Psoas muscle (tissue), 8 donors: ENCODE data around the gene RELT. TPM values are rescaled to one million over a fixed set of nuclear protein-coding genes. Genes with fewer than 3 reads are reported as not detected.

Source experiments
- ATAC-seq, 4 donors: fragments of 200-7000 bp; cut with Tn5 transposase; one replicate each; pipeline ENCODE4 v1.9.1; 2020; ENCODE audit warnings: moderate library complexity in 3 of 4, mild to moderate bottlenecking in 2 of 4
- DNase-seq, 2 donors: peaks; one replicate each; pipeline ENCODE4 v3.0.0-alpha.2; 2020
- H3K27ac ChIP-seq: fragments of 200-600 bp; one replicate; pipeline ENCODE4 v1.8.0; 2022
- H3K27me3 ChIP-seq, 3 donors: fragments of 200-600 bp in 1 of 3; one replicate each; pipeline versions ENCODE4 v1.6.1 to v1.8.0; 2013 to 2022; ENCODE audit warnings: low read length in 2 of 3, mild to moderate bottlenecking in 2 of 3, moderate library complexity in 1 of 3; ENCODE audit not compliant: insufficient read depth in 3 of 3
- H3K36me3 ChIP-seq, 2 donors: fragments of 200-600 bp in 1 of 2; one replicate each; pipeline versions ENCODE4 v1.6.1 to v1.8.0; 2013 to 2022; ENCODE audit warnings: low read depth in 1 of 2, mild to moderate bottlenecking in 1 of 2, moderate library complexity in 1 of 2; ENCODE audit not compliant: insufficient read depth in 1 of 2
- H3K4me1 ChIP-seq: fragments of 200-600 bp; one replicate; pipeline ENCODE4 v1.8.0; 2022
- H3K4me3 ChIP-seq: fragments of 200-600 bp; one replicate; pipeline ENCODE4 v1.8.0; 2022; ENCODE audit warnings: mild to moderate bottlenecking
- H3K9me3 ChIP-seq: fragments of 200-600 bp; one replicate; pipeline ENCODE4 v1.8.0; 2022
- WGBS, 3 donors: extraction: QIAGEN DNeasy Blood & Tissue Kit; methylation state at CpG; one replicate each; pipeline versions ENCODE4 v1.1.6 to v1.1.7; 2013; 5-methylcytosine and 5-hydroxymethylcytosine counted together
- intact Hi-C, 2 donors: fragments of 100-400 bp; cut with DNase I; formaldehyde crosslinking; loops; one replicate each; pipeline versions ENCODE4 v1.11.0 to v1.14.2; 2022
- polyA plus RNA-seq, 3 donors: library from polyadenylated mRNA; stranded (reverse); fragments of 200-250 nt; gene quantifications; one replicate each; pipeline ENCODE4 v1.2.3, GENCODE V29; 2013
- total RNA-seq, 4 donors: library from RNA; stranded (reverse); fragmentation: NEBNext Ultra II Directional in 2 of 4; extraction: Animal tissue kit (Norgen Biotek cat#: 25700) in 2 of 4; gene quantifications; one replicate each; pipeline versions ENCODE4 v1.2.1 to v1.2.4, GENCODE V29; 2021 to 2023
- TF ChIP-seq, protein P1 (sequence below): fragments of 200-600 bp; IDR thresholded peaks from one replicate; pipeline ENCODE4 v1.8.0; 2022; ENCODE audit warnings: antibody characterized with exemption
- donor health status: healthy with polysubstance abuse.
- donor health status: DM: no; HTN: no; CAD: no; lungs with moderate emphysema.
- donor health status: Bipolar disorder and iron deficiency.
- donor health status: healthy.
- donor health status: DM: yes; HTN: yes; CAD: no.
- donor health status: DM: no; HTN: no; CAD: no.
- donor health status: DM: no; HTN: no; CAD: no.
- donor health status: DM: yes; HTN: yes; CAD: no.

Gene RELT
- total and polyA plus RNA-seq, 7 donors = 4.9 to 33.0 (median 15.5) TPM

DNA sequence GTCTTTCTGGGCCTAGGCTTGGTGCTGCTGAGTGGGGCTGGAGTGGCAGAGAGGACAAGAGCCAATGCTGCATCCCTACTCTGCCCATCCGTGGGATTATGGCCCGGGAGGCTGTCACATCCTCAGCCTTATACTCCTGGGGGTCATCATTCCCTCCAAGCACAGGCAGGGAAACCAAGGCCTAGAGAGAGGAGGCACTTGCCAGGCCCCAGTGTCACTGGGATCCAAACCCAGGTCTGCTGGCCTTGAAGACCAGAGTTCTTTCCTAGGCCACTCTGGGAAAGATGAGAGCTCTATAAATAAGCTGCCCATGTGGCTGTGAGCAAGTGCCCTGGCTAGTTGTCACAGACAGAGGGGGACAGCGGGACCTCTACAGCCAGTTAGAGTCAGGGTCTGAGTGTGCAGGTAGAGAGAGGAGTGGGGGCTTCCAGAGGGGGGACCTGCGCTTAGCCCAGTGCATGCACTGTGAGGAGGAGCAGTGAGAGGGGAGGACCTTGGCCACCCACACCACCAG lies 4.8 kb downstream of the RELT start:
- peak; percentile 17 to 45 (median 30) for ATAC-seq
- peak overlapping the region; percentile 2 for H3K4me3 ChIP-seq
- H3K27me3 ChIP-seq = no peaks in the 10 kb centered on the region
- H3K27ac ChIP-seq = peak overlapping the region; percentile 97
- intact Hi-C loops = no loop called here
- H3K36me3 ChIP-seq = no peaks in the 10 kb centered on the region
- no peaks in the 10 kb centered on the region for H3K9me3 ChIP-seq
- TF ChIP-seq, protein P1, sequence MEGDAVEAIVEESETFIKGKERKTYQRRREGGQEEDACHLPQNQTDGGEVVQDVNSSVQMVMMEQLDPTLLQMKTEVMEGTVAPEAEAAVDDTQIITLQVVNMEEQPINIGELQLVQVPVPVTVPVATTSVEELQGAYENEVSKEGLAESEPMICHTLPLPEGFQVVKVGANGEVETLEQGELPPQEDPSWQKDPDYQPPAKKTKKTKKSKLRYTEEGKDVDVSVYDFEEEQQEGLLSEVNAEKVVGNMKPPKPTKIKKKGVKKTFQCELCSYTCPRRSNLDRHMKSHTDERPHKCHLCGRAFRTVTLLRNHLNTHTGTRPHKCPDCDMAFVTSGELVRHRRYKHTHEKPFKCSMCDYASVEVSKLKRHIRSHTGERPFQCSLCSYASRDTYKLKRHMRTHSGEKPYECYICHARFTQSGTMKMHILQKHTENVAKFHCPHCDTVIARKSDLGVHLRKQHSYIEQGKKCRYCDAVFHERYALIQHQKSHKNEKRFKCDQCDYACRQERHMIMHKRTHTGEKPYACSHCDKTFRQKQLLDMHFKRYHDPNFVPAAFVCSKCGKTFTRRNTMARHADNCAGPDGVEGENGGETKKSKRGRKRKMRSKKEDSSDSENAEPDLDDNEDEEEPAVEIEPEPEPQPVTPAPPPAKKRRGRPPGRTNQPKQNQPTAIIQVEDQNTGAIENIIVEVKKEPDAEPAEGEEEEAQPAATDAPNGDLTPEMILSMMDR = peak; percentile 11
- DNase-seq = no peak
- peaks cover 76% of the 10 kb centered on the region for H3K4me1 ChIP-seq
- 49 to 74% (median 60%) methylated on average over 4 of the region's 4 CpGs for WGBS, 3 donors

GRCh38 chr11:73381589-73381988 lies 5.4 kb downstream of the RELT start:
- peaks cover 83% of the 10 kb centered on the region for H3K4me1 ChIP-seq
- DNase-seq = peak in 1 of 2 donors; percentile 65
- H3K9me3 ChIP-seq = no peaks in the 10 kb centered on the region
- peak; percentile 18 to 56 (median 54) for ATAC-seq
- TF ChIP-seq, protein P1 = no peak
- H3K4me3 ChIP-seq = no peak overlapping the region
- WGBS, 3 donors = 31 to 63% (median 37%) methylated on average over 6 of the region's 6 CpGs
- no peaks in the 10 kb centered on the region for H3K36me3 ChIP-seq
- intact Hi-C loops = no loop called here
- peak overlapping the region; percentile 97 for H3K27ac ChIP-seq
- no peaks in the 10 kb centered on the region for H3K27me3 ChIP-seq

DNA sequence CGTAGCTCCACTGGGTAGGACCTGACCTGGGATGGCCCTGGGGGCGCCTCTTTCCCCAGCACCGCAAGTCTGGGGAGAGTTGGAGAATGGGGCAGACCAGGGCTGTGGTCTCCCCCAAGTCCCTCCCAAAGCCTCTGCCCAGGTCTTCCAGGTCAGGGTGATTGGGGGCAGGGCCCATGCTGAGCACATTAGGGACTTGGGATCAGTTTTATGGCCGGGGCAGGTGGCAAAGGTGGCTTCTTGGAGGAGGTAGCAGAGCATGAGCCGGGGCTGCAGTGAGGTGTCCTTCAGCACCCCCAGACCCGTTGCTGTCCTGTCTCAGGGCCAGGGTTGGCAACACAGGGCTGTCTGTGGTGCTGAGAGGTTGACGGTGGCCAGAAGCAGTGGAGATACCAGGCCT lies 6.0 kb downstream of the RELT start:
- ATAC-seq = no peak
- no peak overlapping the region for H3K4me3 ChIP-seq
- peak overlapping the region; percentile 97 for H3K27ac ChIP-seq

DNA sequence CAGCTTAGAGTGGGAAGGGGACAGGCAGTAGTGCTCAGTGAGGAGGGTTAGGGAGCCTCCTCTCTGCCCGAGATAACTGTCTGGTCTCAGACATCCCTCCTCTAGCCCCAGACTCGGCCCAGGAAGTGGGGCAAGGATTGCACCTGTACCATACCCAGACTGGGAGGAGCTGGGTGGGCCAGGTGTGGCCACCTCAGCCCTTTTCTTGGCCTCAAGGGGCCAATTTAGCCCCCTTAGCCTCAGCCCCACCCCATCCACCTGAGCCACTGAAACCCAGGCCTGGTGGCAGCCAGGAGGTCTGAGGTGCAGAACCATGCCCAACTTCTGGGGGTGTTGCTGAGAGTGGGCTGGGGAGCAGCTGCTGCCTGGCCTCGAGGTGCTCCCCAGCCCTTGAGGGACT lies 6.5 kb downstream of the RELT start:
- Histone ChIP-seq H3K27me3 (no peaks in the 10 kb centered on the region), H3K4me3 (no peak overlapping the region), H3K36me3 (no peaks in the 10 kb centered on the region), H3K27ac (peak overlapping the region; percentile 97), H3K9me3 (no peaks in the 10 kb centered on the region), H3K4me1 (peaks cover 92% of the 10 kb centered on the region)
- ATAC-seq (no peak), DNase-seq (no peak)
- TF ChIP-seq, protein P1 = no peak
- intact Hi-C loops = no loop called here
- 69 to 76% (median 70%) methylated on average over 3 of the region's 3 CpGs for WGBS, 3 donors

More for the DNA sequence above, 6.0 kb downstream of the RELT start:
- Histone ChIP-seq H3K27me3 (no peaks in the 10 kb centered on the region), H3K4me1 (peaks cover 88% of the 10 kb centered on the region), H3K9me3 (no peaks in the 10 kb centered on the region), H3K36me3 (no peaks in the 10 kb centered on the region)
- intact Hi-C loops = no loop called here
- WGBS, 3 donors = 74 to 92% (median 81%) methylated on average over 7 of the region's 7 CpGs
- TF ChIP-seq, protein P1 = no peak
- no peak for DNase-seq
